Measurements from ENCODE around the gene ATL1. TPM values are rescaled to one million over a fixed set of nuclear protein-coding genes. Genes with fewer than 3 reads are reported as not detected.

Gene ATL1
- total and polyA plus RNA-seq, 2 of the 8 experiments (the other 6 are each of a cell fraction or from before 2014, with no cell fraction given) = 4.0 to 5.9 TPM

GRCh38 chr14:50670196-50670865 lies 110.4 kb downstream of the ATL1 start:
- no peak for TF ChIP-seq CREB1 (IDR thresholded peaks at IDR 0.05)
- 0 out of 2 replicates have a peak, but pooled peaks have one; percentile 18 for TF ChIP-seq TCF12 (IDR thresholded peaks at IDR 0.05; ENCODE audit: low read depth, low read length)
- 0 out of 2 replicates have a peak, but pooled peaks have one; percentile 27 for TF ChIP-seq CEBPB (IDR thresholded peaks at IDR 0.05; ENCODE audit: low read depth, low read length)
- TF ChIP-seq MAX (IDR thresholded peaks at IDR 0.05) = peak; percentile 40; the same call in 1 of the 2 replicates
- TF ChIP-seq TBP (IDR thresholded peaks at IDR 0.05; ENCODE audit: low read depth, low read length) = no peak
- TF ChIP-seq, protein P1, sequence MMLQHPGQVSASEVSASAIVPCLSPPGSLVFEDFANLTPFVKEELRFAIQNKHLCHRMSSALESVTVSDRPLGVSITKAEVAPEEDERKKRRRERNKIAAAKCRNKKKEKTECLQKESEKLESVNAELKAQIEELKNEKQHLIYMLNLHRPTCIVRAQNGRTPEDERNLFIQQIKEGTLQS (IDR thresholded peaks at IDR 0.05; ENCODE audit: insufficient read depth, low read depth, low read length) = no peak
- TF ChIP-seq SAP30 (IDR thresholded peaks at IDR 0.05; ENCODE audit: insufficient read depth, insufficient replicate concordance, low read length) = no peak
- peak in 1 of 2 experiments; percentile 77; a peak in 2 of 3 replicates for TF ChIP-seq POLR2A (IDR thresholded peaks at IDR 0.05; ENCODE audit: control extremely low read depth in 1 of 2, low read depth in 2 of 2, low read length in 2 of 2)
- TF ChIP-seq, protein P2, sequence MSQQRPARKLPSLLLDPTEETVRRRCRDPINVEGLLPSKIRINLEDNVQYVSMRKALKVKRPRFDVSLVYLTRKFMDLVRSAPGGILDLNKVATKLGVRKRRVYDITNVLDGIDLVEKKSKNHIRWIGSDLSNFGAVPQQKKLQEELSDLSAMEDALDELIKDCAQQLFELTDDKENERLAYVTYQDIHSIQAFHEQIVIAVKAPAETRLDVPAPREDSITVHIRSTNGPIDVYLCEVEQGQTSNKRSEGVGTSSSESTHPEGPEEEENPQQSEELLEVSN (IDR thresholded peaks at IDR 0.05) = peak; percentile 21; the same call in 1 of the 2 replicates
- DNase-seq (ENCODE audit: low read depth in 1 of 2, low spot score in 2 of 2) (peak in 1 of 2 experiments; percentile 59), FAIRE-seq (peak; percentile 95)
- no peak overlapping the region for H2BK15ac ChIP-seq (ENCODE audit: low read length)
- peak overlapping the region in 1 of 4 experiments; percentile 97; a peak in 2 of 8 replicates for H3K4me3 ChIP-seq (ENCODE audit: extremely low read depth in 1 of 4, insufficient read depth in 2 of 4, low read depth in 3 of 4, low read length in 4 of 4)
- no peaks in the 10 kb centered on the region for H3K79me1 ChIP-seq (ENCODE audit: low read depth, low read length)
- peak overlapping the region; percentile 72; the same call in 1 of the 2 replicates for H3K27ac ChIP-seq (ENCODE audit: low read depth, low read length)
- H3K4me1 ChIP-seq (replicated peaks in 1 of 4; ENCODE audit: control insufficient read depth in 3 of 4, insufficient read depth in 4 of 4, low read length in 3 of 4) = peaks cover 7 to 17% (median 12%) of the 10 kb centered on the region in 4 experiments
- H3K18ac ChIP-seq (ENCODE audit: extremely low read depth, low read length) = no peak overlapping the region
- H2BK5ac ChIP-seq (ENCODE audit: low read depth, low read length) = peak overlapping the region; percentile 86; the same call in 1 of the 2 replicates
- no peak overlapping the region for H3K4ac ChIP-seq (replicated peaks; ENCODE audit: insufficient read length, low read depth, low read length)
- no peaks in the 10 kb centered on the region for H4K20me1 ChIP-seq (replicated peaks in 1 of 2; ENCODE audit: control insufficient read depth in 1 of 2, insufficient read depth in 2 of 2, low read length in 2 of 2)
- H4K5ac ChIP-seq (ENCODE audit: insufficient read length, low read depth, low read length) = no peak overlapping the region
- no peak overlapping the region for H3K14ac ChIP-seq (ENCODE audit: insufficient read length)
- H2AK5ac ChIP-seq (ENCODE audit: low read depth, low read length) = no peak overlapping the region
- no peak overlapping the region for H4K91ac ChIP-seq (replicated peaks; ENCODE audit: insufficient read length, low read length)
- H3K4me2 ChIP-seq (ENCODE audit: insufficient read depth in 1 of 2, low read depth in 2 of 2, low read length in 2 of 2) = peak overlapping the region; percentile 83 to 89
- H3K79me2 ChIP-seq (ENCODE audit: control insufficient read depth in 1 of 2, insufficient read depth in 2 of 2, low read length in 2 of 2) = peaks cover 4 to 24% of the 10 kb centered on the region in 2 experiments; a peak in 3 of 4 replicates
- no peaks in the 10 kb centered on the region for H3K9me3 ChIP-seq (ENCODE audit: insufficient read depth in 2 of 2, low read depth in 1 of 2, low read length in 1 of 2)
- POLR2A ChIA-PET (ENCODE audit: partially characterized antibody) = interaction anchor here (0.7 to 4.6 kb wide), 14 partner anchors 13 to 274 kb away, joined by 3 to 70 read pairs (median 3); partner anchors contain the start of genes ATL1 and CDKL1
- WGBS, 2 experiments (ENCODE audit: extremely low coverage in 1 of 2, insufficient coverage in 1 of 2, insufficient read length in 1 of 2, insufficient replicate concordance in 2 of 2, low coverage in 1 of 2, low lambda C conversion rate in 2 of 2, missing lambda C conversion rate in 1 of 2) = 35% methylated on average over 10 of the region's 10 CpGs; no CpG with 5 or more reads in 1 of the 2 experiments
- CTCF ChIA-PET (ENCODE audit: partially characterized antibody) = interaction anchor here (0.9 to 1.7 kb wide), 5 partner anchors 18 to 108 kb away, joined by 3 read pairs; no protein-coding TSS in a partner anchor
- H4K8ac ChIP-seq (ENCODE audit: extremely low read depth, insufficient read depth, low read length) = no peak overlapping the region
- H3K23ac ChIP-seq (ENCODE audit: insufficient read length) = no peak overlapping the region
- peak overlapping the region in 2 of 4 experiments; percentile 35 to 61; a peak in 1 of 7 replicates for H3K9ac ChIP-seq (replicated peaks in 1 of 4; ENCODE audit: extremely low read depth in 1 of 4, low read depth in 3 of 4, low read length in 3 of 4)
- H3K23me2 ChIP-seq (ENCODE audit: low read depth, low read length) = peaks cover 3% of the 10 kb centered on the region; the same call in 1 of the 2 replicates
- no peak overlapping the region for H2BK120ac ChIP-seq (replicated peaks; ENCODE audit: low read depth, low read length)
- H3K56ac ChIP-seq (replicated peaks; ENCODE audit: insufficient read length, low read depth, low read length) = no peak overlapping the region
- no peaks in the 10 kb centered on the region for H3K27me3 ChIP-seq (replicated peaks in 1 of 4; ENCODE audit: control insufficient read depth in 3 of 4, extremely low read depth in 1 of 4, insufficient read depth in 3 of 4, low read length in 3 of 4)
- no peaks in the 10 kb centered on the region; a peak in 1 of 8 replicates for H3K36me3 ChIP-seq (ENCODE audit: control insufficient read depth in 2 of 4, insufficient read depth in 4 of 4, low read length in 3 of 4)
- no peak overlapping the region for H2AFZ ChIP-seq (ENCODE audit: low read length)
- H2BK20ac ChIP-seq (ENCODE audit: low read length) = no peak overlapping the region
- peak overlapping the region; percentile 99 for H2BK12ac ChIP-seq (ENCODE audit: low read depth, low read length)

Data from H1 (cell line).